Measurements from ENCODE around the gene RC3H1. TPM values are rescaled to one million over a fixed set of nuclear protein-coding genes. Genes with fewer than 3 reads are reported as not detected.

RC3H1 gene
- total RNA-seq, 1 donor from 2014 or later: 9.5 TPM

GRCh38 chr1:173920861-173921260 is 101.3 kb downstream of the RC3H1 start:
- no peak for DNase-seq (ENCODE audit: low read depth)

GRCh38 chr1:173917635-173918493 is 104.3 kb downstream of the RC3H1 start:
- no peak for TF ChIP-seq CTCF (conservative IDR thresholded peaks at IDR 0.05; ENCODE audit: low read depth, low read length)
- DNase-seq (ENCODE audit: low read depth): no peak
- no peak overlapping the region for H3K4me3 ChIP-seq (ENCODE audit: low read depth, low read length)

More at GRCh38 chr1:173920861-173921260, 101.3 kb downstream of the RC3H1 start:
- H3K4me3 ChIP-seq (ENCODE audit: low read depth, low read length): no peak overlapping the region
- TF ChIP-seq CTCF (conservative IDR thresholded peaks at IDR 0.05; ENCODE audit: low read depth, low read length): no peak

GRCh38 chr1:173917149-173917548 is 105.0 kb downstream of the RC3H1 start, which contains the start of gene SERPINC1:
Gene SERPINC1 (minus strand): TSS chr1:173917327. CDS start chr1:173917259, 68 bp downstream.
- DNase-seq (ENCODE audit: low read depth): no peak
- no peak within 1 kb of the TSS for H3K4me3 ChIP-seq (ENCODE audit: low read depth, low read length)
- no peak for TF ChIP-seq CTCF (conservative IDR thresholded peaks at IDR 0.05; ENCODE audit: low read depth, low read length)

GRCh38 chr1:173916667-173917066 is 105.5 kb downstream of the RC3H1 start:
- no peak overlapping the region for H3K4me3 ChIP-seq (ENCODE audit: low read depth, low read length)
- DNase-seq (ENCODE audit: low read depth): no peak
- no peak for TF ChIP-seq CTCF (conservative IDR thresholded peaks at IDR 0.05; ENCODE audit: low read depth, low read length)

- H3K4me3 ChIP-seq (ENCODE audit: low read depth, low read length): no peak overlapping the region
- no peak for TF ChIP-seq CTCF (conservative IDR thresholded peaks at IDR 0.05; ENCODE audit: low read depth, low read length)
- DNase-seq (ENCODE audit: low read depth): no peak
Measured at GRCh38 chr1:173915596-173915995, 106.6 kb downstream of the RC3H1 start.

GRCh38 chr1:173914366-173914871 is 107.7 kb downstream of the RC3H1 start:
- no peak for DNase-seq (ENCODE audit: low read depth)
- TF ChIP-seq CTCF (conservative IDR thresholded peaks at IDR 0.05; ENCODE audit: low read depth, low read length): peak; percentile 74
- no peak overlapping the region for H3K4me3 ChIP-seq (ENCODE audit: low read depth, low read length)

All from epithelial cell of proximal tubule (primary cell).